ENCODE data around the gene PAIP2B.

- TF ChIP-seq POLR2A (IDR thresholded peaks at IDR 0.05; ENCODE audit: low read length): no peak
- TF ChIP-seq GATA1 (IDR thresholded peaks at IDR 0.05; ENCODE audit: low read depth, low read length): no peak
Observed at GRCh38 chr2:71224935-71225334, 2.0 kb downstream of the PAIP2B start.

All from erythroblast (primary cell).